Measurements from ENCODE around the gene POMC.

DNA sequence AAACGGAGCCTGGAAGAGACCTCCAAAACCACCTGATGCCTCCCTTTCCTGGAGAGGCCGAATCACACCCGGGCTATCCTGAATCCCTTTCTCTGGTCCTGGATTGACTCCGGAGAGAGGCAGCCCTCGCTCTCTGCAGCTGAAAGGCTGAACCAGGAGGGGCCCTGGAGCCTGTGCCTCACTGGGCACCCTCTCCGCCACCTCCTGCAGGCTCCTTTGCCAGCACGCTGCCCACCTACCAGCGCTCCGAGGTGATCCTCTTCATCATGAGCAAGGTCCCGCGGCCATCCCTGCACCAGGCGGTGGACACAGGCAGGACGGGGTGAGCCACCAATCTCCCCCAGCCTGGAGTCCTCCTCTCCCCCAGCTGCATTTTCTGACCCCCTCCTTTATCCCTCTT, 35.7 kb downstream of the POMC start:
- TF ChIP-seq, protein P1, sequence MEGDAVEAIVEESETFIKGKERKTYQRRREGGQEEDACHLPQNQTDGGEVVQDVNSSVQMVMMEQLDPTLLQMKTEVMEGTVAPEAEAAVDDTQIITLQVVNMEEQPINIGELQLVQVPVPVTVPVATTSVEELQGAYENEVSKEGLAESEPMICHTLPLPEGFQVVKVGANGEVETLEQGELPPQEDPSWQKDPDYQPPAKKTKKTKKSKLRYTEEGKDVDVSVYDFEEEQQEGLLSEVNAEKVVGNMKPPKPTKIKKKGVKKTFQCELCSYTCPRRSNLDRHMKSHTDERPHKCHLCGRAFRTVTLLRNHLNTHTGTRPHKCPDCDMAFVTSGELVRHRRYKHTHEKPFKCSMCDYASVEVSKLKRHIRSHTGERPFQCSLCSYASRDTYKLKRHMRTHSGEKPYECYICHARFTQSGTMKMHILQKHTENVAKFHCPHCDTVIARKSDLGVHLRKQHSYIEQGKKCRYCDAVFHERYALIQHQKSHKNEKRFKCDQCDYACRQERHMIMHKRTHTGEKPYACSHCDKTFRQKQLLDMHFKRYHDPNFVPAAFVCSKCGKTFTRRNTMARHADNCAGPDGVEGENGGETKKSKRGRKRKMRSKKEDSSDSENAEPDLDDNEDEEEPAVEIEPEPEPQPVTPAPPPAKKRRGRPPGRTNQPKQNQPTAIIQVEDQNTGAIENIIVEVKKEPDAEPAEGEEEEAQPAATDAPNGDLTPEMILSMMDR (IDR thresholded peaks at IDR 0.05 in 2 of 3, conservative IDR thresholded peaks at IDR 0.05 in 1 of 3; ENCODE audit: borderline replicate concordance in 1 of 3, insufficient read depth in 1 of 3, low read depth in 2 of 3, low read length in 2 of 3): no peak
- TF ChIP-seq SIN3A (IDR thresholded peaks at IDR 0.05; ENCODE audit: low read depth): no peak
- no peak for TF ChIP-seq POLR2A (IDR thresholded peaks at IDR 0.05; ENCODE audit: borderline replicate concordance, extremely low read depth, insufficient read depth, insufficient read length)
- TF ChIP-seq, protein P2, sequence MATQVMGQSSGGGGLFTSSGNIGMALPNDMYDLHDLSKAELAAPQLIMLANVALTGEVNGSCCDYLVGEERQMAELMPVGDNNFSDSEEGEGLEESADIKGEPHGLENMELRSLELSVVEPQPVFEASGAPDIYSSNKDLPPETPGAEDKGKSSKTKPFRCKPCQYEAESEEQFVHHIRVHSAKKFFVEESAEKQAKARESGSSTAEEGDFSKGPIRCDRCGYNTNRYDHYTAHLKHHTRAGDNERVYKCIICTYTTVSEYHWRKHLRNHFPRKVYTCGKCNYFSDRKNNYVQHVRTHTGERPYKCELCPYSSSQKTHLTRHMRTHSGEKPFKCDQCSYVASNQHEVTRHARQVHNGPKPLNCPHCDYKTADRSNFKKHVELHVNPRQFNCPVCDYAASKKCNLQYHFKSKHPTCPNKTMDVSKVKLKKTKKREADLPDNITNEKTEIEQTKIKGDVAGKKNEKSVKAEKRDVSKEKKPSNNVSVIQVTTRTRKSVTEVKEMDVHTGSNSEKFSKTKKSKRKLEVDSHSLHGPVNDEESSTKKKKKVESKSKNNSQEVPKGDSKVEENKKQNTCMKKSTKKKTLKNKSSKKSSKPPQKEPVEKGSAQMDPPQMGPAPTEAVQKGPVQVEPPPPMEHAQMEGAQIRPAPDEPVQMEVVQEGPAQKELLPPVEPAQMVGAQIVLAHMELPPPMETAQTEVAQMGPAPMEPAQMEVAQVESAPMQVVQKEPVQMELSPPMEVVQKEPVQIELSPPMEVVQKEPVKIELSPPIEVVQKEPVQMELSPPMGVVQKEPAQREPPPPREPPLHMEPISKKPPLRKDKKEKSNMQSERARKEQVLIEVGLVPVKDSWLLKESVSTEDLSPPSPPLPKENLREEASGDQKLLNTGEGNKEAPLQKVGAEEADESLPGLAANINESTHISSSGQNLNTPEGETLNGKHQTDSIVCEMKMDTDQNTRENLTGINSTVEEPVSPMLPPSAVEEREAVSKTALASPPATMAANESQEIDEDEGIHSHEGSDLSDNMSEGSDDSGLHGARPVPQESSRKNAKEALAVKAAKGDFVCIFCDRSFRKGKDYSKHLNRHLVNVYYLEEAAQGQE (IDR thresholded peaks at IDR 0.05; ENCODE audit: low read depth): no peak
- no peak for TF ChIP-seq JUND (IDR thresholded peaks at IDR 0.05)
